Fibroblast of lung (primary cell): ENCODE data around the gene TAF9B.

ENCODE experiments used
- EZH2 ChIP-seq: IDR thresholded peaks from 2 replicates; pipeline ENCODE4 v1.5.1; 2012; ENCODE audit warnings: low read length, control low read depth, mild to moderate bottlenecking; ENCODE audit errors: missing control alignments
- TF ChIP-seq, protein P1 (sequence below), 2 donors: IDR thresholded peaks in 1 of 2; conservative IDR thresholded peaks in 1 of 2; 1 replicate in 1 of 2; 2 replicates in 1 of 2; pipeline ENCODE4 v1.5.1; 2011 to 2012; ENCODE audit warnings: low read length in 2 of 2, control low read depth in 1 of 2, inconsistent platforms in 1 of 2, low read depth in 1 of 2, mild to moderate bottlenecking in 1 of 2

DNA sequence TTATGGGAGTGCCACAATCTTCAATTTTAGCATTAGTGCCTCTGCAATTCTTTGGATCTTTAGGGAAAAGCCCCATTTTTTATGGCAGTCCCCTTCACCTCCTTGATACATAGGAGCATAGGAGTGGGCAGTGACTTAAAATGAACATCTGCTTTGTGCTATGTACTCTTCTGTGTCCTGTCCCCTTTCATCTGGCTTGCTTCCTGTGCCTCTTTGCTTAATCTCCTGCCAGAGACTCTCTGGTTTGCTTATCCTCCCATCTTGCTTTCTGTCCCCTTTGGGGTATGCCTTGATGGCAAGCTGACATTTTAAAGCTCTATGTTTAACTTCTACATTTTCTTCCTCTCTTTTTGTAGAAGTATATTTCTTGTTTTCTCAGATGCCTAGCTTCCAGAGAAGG, 23.1 kb downstream of the TAF9B start:
- TF ChIP-seq, protein P1, sequence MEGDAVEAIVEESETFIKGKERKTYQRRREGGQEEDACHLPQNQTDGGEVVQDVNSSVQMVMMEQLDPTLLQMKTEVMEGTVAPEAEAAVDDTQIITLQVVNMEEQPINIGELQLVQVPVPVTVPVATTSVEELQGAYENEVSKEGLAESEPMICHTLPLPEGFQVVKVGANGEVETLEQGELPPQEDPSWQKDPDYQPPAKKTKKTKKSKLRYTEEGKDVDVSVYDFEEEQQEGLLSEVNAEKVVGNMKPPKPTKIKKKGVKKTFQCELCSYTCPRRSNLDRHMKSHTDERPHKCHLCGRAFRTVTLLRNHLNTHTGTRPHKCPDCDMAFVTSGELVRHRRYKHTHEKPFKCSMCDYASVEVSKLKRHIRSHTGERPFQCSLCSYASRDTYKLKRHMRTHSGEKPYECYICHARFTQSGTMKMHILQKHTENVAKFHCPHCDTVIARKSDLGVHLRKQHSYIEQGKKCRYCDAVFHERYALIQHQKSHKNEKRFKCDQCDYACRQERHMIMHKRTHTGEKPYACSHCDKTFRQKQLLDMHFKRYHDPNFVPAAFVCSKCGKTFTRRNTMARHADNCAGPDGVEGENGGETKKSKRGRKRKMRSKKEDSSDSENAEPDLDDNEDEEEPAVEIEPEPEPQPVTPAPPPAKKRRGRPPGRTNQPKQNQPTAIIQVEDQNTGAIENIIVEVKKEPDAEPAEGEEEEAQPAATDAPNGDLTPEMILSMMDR (conservative IDR thresholded peaks at IDR 0.05 in 1 of 2, IDR thresholded peaks at IDR 0.05 in 1 of 2; ENCODE audit: low read depth in 1 of 2, low read length in 2 of 2) = no peak
- TF ChIP-seq EZH2 = no peak
